GM10248 (cell line): ENCODE measurements around the gene DICER1.
"Not testable (repeated sequence)": the region's sequence is repeated elsewhere in the genome, so short reads cannot be mapped to it uniquely, and the experiment has no call there.

ENCODE experiments used
- CTCF ChIA-PET: fragments of 300-600 bp; sonication (Branson Sonifier 250); formaldehyde crosslinking; extraction: SDS; loops from one replicate; lab custom pipeline; 2021; ENCODE audit warnings: antibody characterized with exemption; lab: Yijun Ruan, JAX
- POLR2A ChIA-PET: fragments of 350-650 bp; sonication (Branson Sonifier 250); formaldehyde crosslinking; extraction: SDS; loops from one replicate; lab custom pipeline; 2020; ENCODE audit warnings: antibody characterized with exemption; lab: Yijun Ruan, JAX
- DNase-seq: peaks from one replicate; pipeline ENCODE4 v3.0.0; 2012; ENCODE audit errors: extremely low spot score
- TF ChIP-seq, protein P1 (sequence below): IDR thresholded peaks from 2 replicates; pipeline ENCODE4 v1.5.1; 2012; ENCODE audit warnings: mild to moderate bottlenecking, low read depth; ENCODE audit errors: extremely low read depth, missing control alignments, control extremely low read depth

The DICER1 gene, protein sequence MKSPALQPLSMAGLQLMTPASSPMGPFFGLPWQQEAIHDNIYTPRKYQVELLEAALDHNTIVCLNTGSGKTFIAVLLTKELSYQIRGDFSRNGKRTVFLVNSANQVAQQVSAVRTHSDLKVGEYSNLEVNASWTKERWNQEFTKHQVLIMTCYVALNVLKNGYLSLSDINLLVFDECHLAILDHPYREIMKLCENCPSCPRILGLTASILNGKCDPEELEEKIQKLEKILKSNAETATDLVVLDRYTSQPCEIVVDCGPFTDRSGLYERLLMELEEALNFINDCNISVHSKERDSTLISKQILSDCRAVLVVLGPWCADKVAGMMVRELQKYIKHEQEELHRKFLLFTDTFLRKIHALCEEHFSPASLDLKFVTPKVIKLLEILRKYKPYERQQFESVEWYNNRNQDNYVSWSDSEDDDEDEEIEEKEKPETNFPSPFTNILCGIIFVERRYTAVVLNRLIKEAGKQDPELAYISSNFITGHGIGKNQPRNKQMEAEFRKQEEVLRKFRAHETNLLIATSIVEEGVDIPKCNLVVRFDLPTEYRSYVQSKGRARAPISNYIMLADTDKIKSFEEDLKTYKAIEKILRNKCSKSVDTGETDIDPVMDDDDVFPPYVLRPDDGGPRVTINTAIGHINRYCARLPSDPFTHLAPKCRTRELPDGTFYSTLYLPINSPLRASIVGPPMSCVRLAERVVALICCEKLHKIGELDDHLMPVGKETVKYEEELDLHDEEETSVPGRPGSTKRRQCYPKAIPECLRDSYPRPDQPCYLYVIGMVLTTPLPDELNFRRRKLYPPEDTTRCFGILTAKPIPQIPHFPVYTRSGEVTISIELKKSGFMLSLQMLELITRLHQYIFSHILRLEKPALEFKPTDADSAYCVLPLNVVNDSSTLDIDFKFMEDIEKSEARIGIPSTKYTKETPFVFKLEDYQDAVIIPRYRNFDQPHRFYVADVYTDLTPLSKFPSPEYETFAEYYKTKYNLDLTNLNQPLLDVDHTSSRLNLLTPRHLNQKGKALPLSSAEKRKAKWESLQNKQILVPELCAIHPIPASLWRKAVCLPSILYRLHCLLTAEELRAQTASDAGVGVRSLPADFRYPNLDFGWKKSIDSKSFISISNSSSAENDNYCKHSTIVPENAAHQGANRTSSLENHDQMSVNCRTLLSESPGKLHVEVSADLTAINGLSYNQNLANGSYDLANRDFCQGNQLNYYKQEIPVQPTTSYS (N-terminal part only)

DNA sequence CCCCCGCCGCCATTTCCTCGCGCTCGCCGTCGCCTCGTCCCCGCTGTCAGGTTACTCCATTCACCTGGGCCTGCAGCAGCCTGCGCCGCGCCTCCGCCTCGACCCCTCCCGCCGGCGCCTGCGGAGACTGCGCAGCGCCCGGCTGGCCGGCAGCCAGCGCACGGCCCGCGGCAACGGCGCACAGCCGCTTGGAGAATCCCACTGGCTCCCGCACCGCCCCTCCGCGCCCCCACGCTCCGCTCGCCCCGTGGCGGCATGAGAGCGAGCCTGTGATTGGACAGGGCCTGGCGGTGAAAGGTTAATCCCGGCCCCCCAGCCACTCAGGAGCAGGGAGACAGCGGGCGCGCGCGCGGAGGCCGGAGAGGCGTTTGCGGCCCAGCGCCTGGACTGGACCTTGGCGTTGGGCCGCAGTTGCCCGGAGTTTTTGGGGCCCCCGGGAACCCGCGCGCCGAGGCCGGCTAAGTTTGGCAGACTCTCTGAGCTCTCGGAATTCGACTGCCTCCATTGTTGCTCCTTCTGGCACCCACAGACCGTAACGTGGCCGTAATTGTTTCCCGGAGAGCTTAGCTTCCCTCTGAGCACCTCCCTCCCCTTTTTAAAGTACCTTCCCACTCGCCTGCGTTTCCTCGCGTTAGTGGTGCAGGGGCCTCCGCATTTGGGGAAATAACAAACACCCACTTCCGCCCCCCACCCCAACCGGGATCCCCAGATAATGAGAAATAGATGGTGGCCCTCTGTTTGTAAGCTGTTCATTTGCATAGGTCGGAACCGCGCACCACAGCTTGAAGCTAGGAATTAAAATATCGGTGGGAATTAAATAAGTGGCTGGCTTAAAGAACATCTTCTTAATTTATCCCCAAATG lies at the start of gene DICER1:
TSS of gene DICER1 (minus strand) at position 203 of the 863 bp plus-strand sequence. CDS start 24,071 bp downstream, outside the sequence.
- ChIA-PET POLR2A (no interaction called here), CTCF (interaction anchor here (0.9 kb wide), 1 partner anchor 8 kb away, joined by 4 read pairs; no protein-coding TSS in a partner anchor)
- peak; percentile 99 for DNase-seq
- TF ChIP-seq, protein P1, sequence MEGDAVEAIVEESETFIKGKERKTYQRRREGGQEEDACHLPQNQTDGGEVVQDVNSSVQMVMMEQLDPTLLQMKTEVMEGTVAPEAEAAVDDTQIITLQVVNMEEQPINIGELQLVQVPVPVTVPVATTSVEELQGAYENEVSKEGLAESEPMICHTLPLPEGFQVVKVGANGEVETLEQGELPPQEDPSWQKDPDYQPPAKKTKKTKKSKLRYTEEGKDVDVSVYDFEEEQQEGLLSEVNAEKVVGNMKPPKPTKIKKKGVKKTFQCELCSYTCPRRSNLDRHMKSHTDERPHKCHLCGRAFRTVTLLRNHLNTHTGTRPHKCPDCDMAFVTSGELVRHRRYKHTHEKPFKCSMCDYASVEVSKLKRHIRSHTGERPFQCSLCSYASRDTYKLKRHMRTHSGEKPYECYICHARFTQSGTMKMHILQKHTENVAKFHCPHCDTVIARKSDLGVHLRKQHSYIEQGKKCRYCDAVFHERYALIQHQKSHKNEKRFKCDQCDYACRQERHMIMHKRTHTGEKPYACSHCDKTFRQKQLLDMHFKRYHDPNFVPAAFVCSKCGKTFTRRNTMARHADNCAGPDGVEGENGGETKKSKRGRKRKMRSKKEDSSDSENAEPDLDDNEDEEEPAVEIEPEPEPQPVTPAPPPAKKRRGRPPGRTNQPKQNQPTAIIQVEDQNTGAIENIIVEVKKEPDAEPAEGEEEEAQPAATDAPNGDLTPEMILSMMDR, result no peak

DNA sequence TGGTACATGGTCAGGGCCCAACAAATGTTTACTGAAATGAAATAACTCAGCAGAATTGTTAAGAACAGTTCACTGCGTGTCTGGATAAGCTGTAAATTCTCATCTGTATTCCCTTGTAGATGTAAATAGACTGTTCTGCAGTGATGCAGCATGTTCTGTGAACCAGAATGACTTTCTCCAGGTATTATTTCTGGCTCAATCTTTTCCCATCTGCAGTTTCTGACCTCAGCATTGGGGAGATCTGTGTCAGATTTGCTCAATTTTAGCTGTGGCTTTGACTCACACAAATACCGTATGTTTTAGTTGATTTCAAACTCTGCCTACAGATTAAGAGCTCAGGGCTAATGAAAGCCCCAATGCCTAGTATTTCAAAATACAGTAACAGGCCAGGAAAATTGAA lies 49.2 kb upstream of the DICER1 start:
- no peak for DNase-seq
- TF ChIP-seq, protein P1, result no peak
- POLR2A ChIA-PET, result no interaction called here
- CTCF ChIA-PET, result interaction anchor here (1.3 to 2.7 kb wide), 2 partner anchors 11 to 17 kb away, joined by 3 to 9 read pairs; no protein-coding TSS in a partner anchor

DNA sequence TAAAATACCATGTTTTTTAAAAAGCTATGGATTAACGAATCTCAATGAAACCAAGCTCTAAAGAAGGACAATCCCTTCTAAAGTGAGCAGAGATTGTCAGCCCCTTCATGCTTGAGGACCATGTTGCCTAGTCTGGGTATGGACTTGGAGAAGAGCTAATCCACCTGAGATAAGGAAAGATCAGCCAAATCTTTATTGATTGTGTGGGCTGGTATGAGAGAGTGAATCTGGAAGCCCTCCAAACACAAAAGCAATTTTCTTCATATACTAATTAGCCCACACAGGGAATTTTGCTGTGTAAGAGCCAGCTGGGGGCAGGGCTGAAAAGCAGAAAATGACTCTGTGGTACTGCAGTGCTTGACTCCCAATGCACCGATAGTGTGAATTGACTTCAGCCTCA lies 47.4 kb upstream of the DICER1 start:
- DNase-seq, result no peak
- ChIA-PET POLR2A (no interaction called here), CTCF (interaction anchor here (0.9 to 2.7 kb wide), 6 partner anchors 9 to 21 kb away, joined by 3 to 9 read pairs (median 4); no protein-coding TSS in a partner anchor)
- TF ChIP-seq, protein P1, result no peak

DNA sequence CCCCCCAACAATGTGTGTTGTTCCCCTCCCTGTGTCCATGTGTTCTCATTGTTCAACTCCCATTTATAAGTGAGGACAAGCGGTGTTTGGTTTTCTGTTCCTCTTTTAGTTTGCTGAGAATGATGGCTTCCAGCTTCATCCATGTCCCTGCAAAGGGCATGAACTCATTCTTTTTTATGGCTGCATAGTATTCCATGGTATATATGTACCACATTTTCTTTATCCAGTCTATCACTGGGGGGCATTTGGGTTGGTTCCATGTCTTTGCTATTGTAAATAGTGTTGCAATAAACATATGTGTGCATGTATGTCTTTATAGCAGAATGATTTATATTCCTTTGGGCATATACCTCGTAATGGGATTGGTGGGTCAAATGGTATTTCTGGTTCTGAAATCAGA lies 44.4 kb upstream of the DICER1 start:
- POLR2A ChIA-PET, DNase-seq, CTCF ChIA-PET: not testable (repeated sequence)

DNA sequence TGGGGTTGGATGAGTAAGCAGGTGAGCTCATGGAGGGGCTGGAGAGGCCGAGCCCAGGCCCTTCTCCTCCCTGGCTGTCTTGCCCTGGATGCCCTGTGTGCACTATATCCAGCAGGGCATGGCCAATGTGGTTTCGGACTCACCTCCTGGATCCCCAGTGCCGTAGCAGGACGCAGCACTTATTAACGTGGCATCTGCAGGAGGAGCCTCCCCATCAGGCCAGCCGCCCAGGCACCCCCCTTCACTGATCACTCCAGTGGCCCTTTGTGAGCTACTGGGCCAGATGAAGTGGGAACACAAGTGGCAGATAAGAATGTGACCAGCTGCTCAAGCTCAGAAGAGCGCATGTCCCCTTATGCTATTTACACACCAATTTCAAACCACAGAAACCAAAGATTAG lies 43.1 kb upstream of the DICER1 start:
- ChIA-PET CTCF (no interaction called here), POLR2A (no interaction called here)
- TF ChIP-seq, protein P1, result no peak
- DNase-seq, result no peak

DNA sequence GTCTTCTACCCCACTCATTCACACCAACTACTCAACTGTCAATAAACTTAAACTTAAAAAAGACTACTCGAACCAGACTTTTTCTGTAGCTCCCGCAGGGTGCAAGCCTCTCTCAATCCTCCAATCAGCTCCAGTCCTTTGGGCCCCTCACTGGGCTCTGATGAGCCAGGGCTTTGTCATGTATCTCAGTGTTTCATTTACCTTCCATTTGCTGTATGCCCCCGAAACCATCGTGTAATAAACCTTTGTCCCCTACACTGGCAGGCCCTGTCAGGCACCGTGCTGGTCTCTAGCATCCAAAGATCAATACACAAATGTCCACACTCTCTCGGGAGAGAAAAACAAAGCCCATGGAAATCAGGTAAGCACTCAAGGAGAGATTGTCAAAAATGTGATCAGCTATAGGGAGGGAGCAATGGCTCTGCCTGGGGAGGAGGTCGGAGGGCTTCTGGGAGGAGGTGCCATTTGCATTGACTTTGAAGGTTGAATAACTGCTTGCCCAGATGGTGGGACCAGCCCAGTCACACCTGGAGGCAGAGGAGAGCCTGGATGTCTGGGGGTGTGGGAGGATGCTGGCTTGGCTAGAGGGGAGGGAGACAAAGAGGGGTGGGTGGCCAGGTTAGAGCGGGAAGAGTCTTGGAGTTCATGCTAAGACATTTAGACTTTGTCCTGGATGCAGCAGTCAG lies 42.1 kb upstream of the DICER1 start:
- DNase-seq, result no peak
- TF ChIP-seq, protein P1, result no peak
- ChIA-PET CTCF (no interaction called here), POLR2A (no interaction called here)
